Calu3 (cell line): ENCODE data around the gene PATL2. TPM values are rescaled to one million over a fixed set of nuclear protein-coding genes. Genes with fewer than 3 reads are reported as not detected.

Experiments
- BruUV-seq: library from RNA; stranded (reverse); fragments of 400-500 nt; replicated peaks from 2 replicates; lab custom pipeline; 2021; lab: Mats Ljungman, UMichigan
- CTCF ChIA-PET: fragments of 300-600 bp; sonication (Branson Sonifier 250); formaldehyde crosslinking; loops from one replicate; lab custom pipeline; 2022; ENCODE audit warnings: antibody characterized with exemption; lab: Charles Lee
- DNase-seq: peaks from one replicate; pipeline ENCODE4 v3.0.0; 2022
- H3K27ac Mint-ChIP-seq: one replicate; pipeline ENCODE4 v1.8.0; 2022; ENCODE audit warnings: mixed read lengths; ENCODE audit not compliant: unreplicated experiment
- H3K27me3 Mint-ChIP-seq: one replicate; pipeline ENCODE4 v1.8.0; 2022; ENCODE audit warnings: mixed read lengths; ENCODE audit not compliant: unreplicated experiment
- H3K36me3 Mint-ChIP-seq: one replicate; pipeline ENCODE4 v1.8.0; 2022; ENCODE audit warnings: mild to moderate bottlenecking, moderate library complexity, mixed read lengths; ENCODE audit not compliant: insufficient read depth, unreplicated experiment
- H3K4me1 Mint-ChIP-seq: one replicate; pipeline ENCODE4 v1.8.0; 2022; ENCODE audit warnings: mild to moderate bottlenecking, low read depth, mixed read lengths; ENCODE audit not compliant: unreplicated experiment
- H3K4me3 Mint-ChIP-seq: one replicate; pipeline ENCODE4 v1.8.0; 2022; ENCODE audit warnings: mild to moderate bottlenecking, low read depth, moderate library complexity, mixed read lengths; ENCODE audit not compliant: unreplicated experiment
- H3K9me3 Mint-ChIP-seq: one replicate; pipeline ENCODE4 v1.8.0; 2022; ENCODE audit warnings: low read depth, mixed read lengths; ENCODE audit not compliant: unreplicated experiment
- intact Hi-C: fragments of 100-400 bp; cut with micrococcal nuclease; formaldehyde crosslinking; loops from one replicate; pipeline ENCODE4 v1.10.0; 2022; ENCODE audit not compliant: unreplicated experiment
- total RNA-seq: library from RNA; stranded (reverse); gene quantifications from 2 replicates; pipeline ENCODE4 v1.2.3, GENCODE V29; 2022
- TF ChIP-seq, protein P1 (sequence below): fragments of 200-600 bp; IDR thresholded peaks from one replicate; pipeline ENCODE4 v1.8.0; 2022; ENCODE audit warnings: antibody characterized with exemption; ENCODE audit not compliant: unreplicated experiment

Gene PATL2
- total RNA-seq, 1 experiment from 2014 or later = 1.7 TPM

DNA sequence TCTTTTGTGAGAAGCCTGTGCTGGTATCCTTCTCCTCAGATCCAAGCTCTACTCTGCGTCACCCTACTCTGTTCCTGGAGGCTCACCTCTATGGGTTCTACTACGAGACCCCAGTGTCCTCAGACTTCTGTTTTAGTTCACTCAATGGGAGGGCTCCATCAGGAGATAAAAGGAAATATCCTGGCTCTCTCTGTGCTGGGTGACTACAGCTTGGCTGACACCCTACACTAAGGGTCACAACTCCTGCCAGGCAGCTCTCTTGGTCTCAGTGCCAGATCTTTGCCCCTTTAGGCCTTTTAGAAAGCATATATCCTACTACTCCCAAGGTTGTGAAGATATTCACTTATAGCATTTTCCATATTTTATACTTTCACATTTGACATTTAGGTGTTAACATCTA, 94.1 kb downstream of the PATL2 start:
- BruUV-seq = no TSS peak
- Mint-ChIP-seq H3K27me3 (no peaks in the 10 kb centered on the region), H3K4me3 (no peak overlapping the region), H3K36me3 (peaks cover 4% of the 10 kb centered on the region), H3K27ac (no peak overlapping the region), H3K9me3 (no peaks in the 10 kb centered on the region), H3K4me1 (no peaks in the 10 kb centered on the region)
- intact Hi-C loops = no loop called here
- DNase-seq = no peak
- CTCF ChIA-PET = no interaction called here
- TF ChIP-seq, protein P1, sequence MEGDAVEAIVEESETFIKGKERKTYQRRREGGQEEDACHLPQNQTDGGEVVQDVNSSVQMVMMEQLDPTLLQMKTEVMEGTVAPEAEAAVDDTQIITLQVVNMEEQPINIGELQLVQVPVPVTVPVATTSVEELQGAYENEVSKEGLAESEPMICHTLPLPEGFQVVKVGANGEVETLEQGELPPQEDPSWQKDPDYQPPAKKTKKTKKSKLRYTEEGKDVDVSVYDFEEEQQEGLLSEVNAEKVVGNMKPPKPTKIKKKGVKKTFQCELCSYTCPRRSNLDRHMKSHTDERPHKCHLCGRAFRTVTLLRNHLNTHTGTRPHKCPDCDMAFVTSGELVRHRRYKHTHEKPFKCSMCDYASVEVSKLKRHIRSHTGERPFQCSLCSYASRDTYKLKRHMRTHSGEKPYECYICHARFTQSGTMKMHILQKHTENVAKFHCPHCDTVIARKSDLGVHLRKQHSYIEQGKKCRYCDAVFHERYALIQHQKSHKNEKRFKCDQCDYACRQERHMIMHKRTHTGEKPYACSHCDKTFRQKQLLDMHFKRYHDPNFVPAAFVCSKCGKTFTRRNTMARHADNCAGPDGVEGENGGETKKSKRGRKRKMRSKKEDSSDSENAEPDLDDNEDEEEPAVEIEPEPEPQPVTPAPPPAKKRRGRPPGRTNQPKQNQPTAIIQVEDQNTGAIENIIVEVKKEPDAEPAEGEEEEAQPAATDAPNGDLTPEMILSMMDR = no peak

Other genes starting within 250 kb of the PATL2 start
- 72.5 and 86.5 TPM in 2 replicates for gene EIF3J, start 174.2 kb downstream of the PATL2 start, total RNA-seq
- 36.2 and 36.6 TPM in 2 replicates for gene SPG11, start 47.7 kb downstream of the PATL2 start, total RNA-seq
- gene B2M, start 194 bp upstream of the PATL2 start, total RNA-seq = 1,002 and 1,731 TPM in 2 replicates
- 9.7 and 20.2 TPM in 2 replicates for gene TRIM69, start 25.2 kb upstream of the PATL2 start, total RNA-seq
- not detected in 2 replicates for gene TERB2, start 245.4 kb upstream of the PATL2 start, total RNA-seq